Astrocyte (in vitro differentiated cells and primary cell): ENCODE measurements around the gene PBOV1. TPM values are rescaled to one million over a fixed set of nuclear protein-coding genes. Genes with fewer than 3 reads are reported as not detected.

Experiments
- DNase-seq: peaks from one replicate; pipeline ENCODE4 v3.0.0-alpha.2; 2010; ENCODE audit warnings: low read depth
- FAIRE-seq: peaks from 2 replicates; lab custom pipeline; 2011; peaks lifted over from hg19 to GRCh38; lab: Jason Lieb, UNC
- H2AFZ ChIP-seq: 2 replicates; pipeline ENCODE4 v1.6.0; 2012; ENCODE audit warnings: low read depth, low read length, inconsistent platforms
- H3K27ac ChIP-seq: 2 replicates; pipeline ENCODE4 v1.5.1; 2011; ENCODE audit warnings: low read depth, low read length, inconsistent platforms
- H3K27me3 ChIP-seq: 2 replicates; pipeline ENCODE4 v1.6.0; 2011; ENCODE audit warnings: low read length, inconsistent platforms; ENCODE audit not compliant: insufficient read depth
- H3K36me3 ChIP-seq: 2 replicates; pipeline ENCODE4 v1.5.1; 2011; ENCODE audit warnings: low read length, inconsistent platforms; ENCODE audit not compliant: insufficient read depth
- H3K4me1 ChIP-seq: 2 replicates; pipeline ENCODE4 v1.5.1; 2011; ENCODE audit warnings: low read length, inconsistent platforms; ENCODE audit not compliant: insufficient read depth
- H3K4me2 ChIP-seq: 2 replicates; pipeline ENCODE4 v1.6.0; 2012; ENCODE audit warnings: low read length, inconsistent platforms
- H3K4me3 ChIP-seq: 2 replicates; pipeline ENCODE4 v1.5.1; 2011; ENCODE audit warnings: low read depth, mild to moderate bottlenecking, low read length, inconsistent platforms; ENCODE audit not compliant: insufficient read depth
- H3K79me2 ChIP-seq: 2 replicates; pipeline ENCODE4 v1.6.0; 2012; ENCODE audit warnings: mild to moderate bottlenecking, low read length, inconsistent platforms; ENCODE audit not compliant: insufficient read depth
- H3K9ac ChIP-seq: 2 replicates; pipeline ENCODE4 v1.6.0; 2012; ENCODE audit warnings: mild to moderate bottlenecking, low read length, inconsistent platforms
- H3K9me3 ChIP-seq: 2 replicates; pipeline ENCODE4 v1.5.1; 2012; ENCODE audit warnings: low read depth, mild to moderate bottlenecking, low read length, inconsistent platforms; ENCODE audit not compliant: insufficient read depth
- H4K20me1 ChIP-seq: 2 replicates; pipeline ENCODE4 v1.6.0; 2012; ENCODE audit warnings: low read length, inconsistent platforms; ENCODE audit not compliant: insufficient read depth
- H3K27ac Mint-ChIP-seq: one replicate; pipeline ENCODE4 v1.8.0; 2021; ENCODE audit warnings: mild to moderate bottlenecking, mixed read lengths; ENCODE audit not compliant: unreplicated experiment
- H3K27me3 Mint-ChIP-seq: one replicate; pipeline ENCODE4 v1.8.0; 2021; ENCODE audit warnings: low read depth, mixed read lengths; ENCODE audit not compliant: unreplicated experiment
- H3K36me3 Mint-ChIP-seq: one replicate; pipeline ENCODE4 v1.8.0; 2021; ENCODE audit warnings: low read depth, mixed read lengths; ENCODE audit not compliant: unreplicated experiment
- H3K4me1 Mint-ChIP-seq: one replicate; pipeline ENCODE4 v1.8.0; 2021; ENCODE audit warnings: low read depth, mixed read lengths; ENCODE audit not compliant: unreplicated experiment
- H3K4me3 Mint-ChIP-seq: one replicate; pipeline ENCODE4 v1.8.0; 2021; ENCODE audit warnings: mild to moderate bottlenecking, moderate library complexity, mixed read lengths; ENCODE audit not compliant: unreplicated experiment
- H3K9me3 Mint-ChIP-seq: one replicate; pipeline ENCODE4 v1.8.0; 2021; ENCODE audit warnings: mild to moderate bottlenecking, mixed read lengths; ENCODE audit not compliant: unreplicated experiment
- CTCF ChIP-seq: IDR thresholded peaks from 2 replicates; pipeline ENCODE4 v1.5.1; 2011; ENCODE audit warnings: low read depth, mild to moderate bottlenecking, inconsistent platforms, low read length, moderate library complexity; ENCODE audit not compliant: insufficient read depth
- EZH2 ChIP-seq: IDR thresholded peaks from 2 replicates; pipeline ENCODE4 v1.6.1; 2012; ENCODE audit warnings: mild to moderate bottlenecking, low read length, inconsistent platforms; ENCODE audit not compliant: insufficient read depth
- total RNA-seq: library from RNA; stranded (reverse); gene quantifications from 2 replicates; pipeline ENCODE4 v1.2.1, GENCODE V29; 2021

Gene PBOV1
- total RNA-seq, 1 donor from 2014 or later = not detected

GRCh38 chr6:138205437-138206094, 12.7 kb downstream of the PBOV1 start:
- FAIRE-seq (no peak), DNase-seq (no peak)
- Histone ChIP-seq H3K4me3 (no peak overlapping the region), H3K9ac (no peak overlapping the region), H3K27me3 (no peaks in the 10 kb centered on the region), H3K27ac (no peak overlapping the region), H3K9me3 (no peaks in the 10 kb centered on the region), H3K36me3 (no peaks in the 10 kb centered on the region), H3K4me2 (no peak overlapping the region), H2AFZ (no peak overlapping the region), H3K79me2 (no peaks in the 10 kb centered on the region), H4K20me1 (no peaks in the 10 kb centered on the region), H3K4me1 (no peaks in the 10 kb centered on the region)
- no peaks in the 10 kb centered on the region for H3K4me1 Mint-ChIP-seq
- no peak overlapping the region for H3K27ac Mint-ChIP-seq
- no peaks in the 10 kb centered on the region for H3K36me3 Mint-ChIP-seq
- peaks cover 3% of the 10 kb centered on the region for H3K9me3 Mint-ChIP-seq
- H3K4me3 Mint-ChIP-seq = no peak overlapping the region
- TF ChIP-seq CTCF = no peak
- no peak for TF ChIP-seq EZH2
- no peaks in the 10 kb centered on the region for H3K27me3 Mint-ChIP-seq

- H4K20me1 ChIP-seq = no peaks in the 10 kb centered on the region
- H3K9me3 ChIP-seq = no peaks in the 10 kb centered on the region
- Mint-ChIP-seq H3K36me3 (peaks cover 2% of the 10 kb centered on the region), H3K4me1 (no peaks in the 10 kb centered on the region), H3K27ac (no peak overlapping the region), H3K27me3 (no peaks in the 10 kb centered on the region), H3K9me3 (peaks cover 3% of the 10 kb centered on the region), H3K4me3 (no peak overlapping the region)
- no peaks in the 10 kb centered on the region for H3K27me3 ChIP-seq
- FAIRE-seq = no peak
- DNase-seq = no peak
- no peaks in the 10 kb centered on the region for H3K4me1 ChIP-seq
- no peak overlapping the region for H3K9ac ChIP-seq
- no peak for TF ChIP-seq CTCF
- H3K27ac ChIP-seq = no peak overlapping the region
- no peak overlapping the region for H3K4me3 ChIP-seq
- no peak overlapping the region for H2AFZ ChIP-seq
- H3K79me2 ChIP-seq = no peaks in the 10 kb centered on the region
- no peaks in the 10 kb centered on the region for H3K36me3 ChIP-seq
- no peak overlapping the region for H3K4me2 ChIP-seq
These were observed 13.4 kb downstream of the PBOV1 start for GRCh38 chr6:138204792-138205384.

GRCh38 chr6:138204303-138204702, 14.0 kb downstream of the PBOV1 start:
- FAIRE-seq (no peak), DNase-seq (no peak)
- no peaks in the 10 kb centered on the region for H3K9me3 ChIP-seq
- Mint-ChIP-seq H3K27ac (no peak overlapping the region), H3K9me3 (peaks cover 3% of the 10 kb centered on the region), H3K4me1 (no peaks in the 10 kb centered on the region), H3K36me3 (peaks cover 2% of the 10 kb centered on the region), H3K4me3 (no peak overlapping the region), H3K27me3 (no peaks in the 10 kb centered on the region)
- H3K4me1 ChIP-seq = no peaks in the 10 kb centered on the region
- H4K20me1 ChIP-seq = no peaks in the 10 kb centered on the region
- H3K4me2 ChIP-seq = no peak overlapping the region
- H3K27ac ChIP-seq = no peak overlapping the region
- no peaks in the 10 kb centered on the region for H3K36me3 ChIP-seq
- H3K4me3 ChIP-seq = no peak overlapping the region
- no peaks in the 10 kb centered on the region for H3K79me2 ChIP-seq
- no peak overlapping the region for H3K9ac ChIP-seq
- no peaks in the 10 kb centered on the region for H3K27me3 ChIP-seq
- no peak overlapping the region for H2AFZ ChIP-seq
- no peak for TF ChIP-seq CTCF
- TF ChIP-seq EZH2 = no peak
